Panc1 (cell line): Measurements from ENCODE around the gene ACP3. TPM values are rescaled to one million over a fixed set of nuclear protein-coding genes. Genes with fewer than 3 reads are reported as not detected.

Source experiments
- ATAC-seq: fragments of 200-7000 bp; cut with Tn5 transposase; 2 replicates; pipeline ENCODE4 v1.9.1; 2020; ENCODE audit warnings: mild to moderate bottlenecking, moderate library complexity
- BruUV-seq: library from RNA; stranded (reverse); fragments of 400-500 nt; replicated peaks from 2 replicates; lab custom pipeline; 2021; lab: Mats Ljungman, UMichigan
- CTCF ChIA-PET: fragments of 300-600 bp; sonication (Branson Sonifier 250); formaldehyde crosslinking; loops from one replicate; lab custom pipeline; 2022; ENCODE audit warnings: antibody characterized with exemption; lab: Charles Lee
- POLR2A ChIA-PET: fragments of 300-600 bp; sonication (Branson Sonifier 250); formaldehyde crosslinking; loops from one replicate; lab custom pipeline; 2022; ENCODE audit warnings: antibody characterized with exemption; lab: Charles Lee
- DNase-seq: peaks from one replicate; pipeline ENCODE4 v3.0.0-alpha.2; 2010; ENCODE audit warnings: low read depth, low spot score
- H3K27ac ChIP-seq: 2 replicates; pipeline ENCODE4 v1.5.1; 2011; ENCODE audit warnings: mild to moderate bottlenecking, low read length, inconsistent platforms
- H3K27me3 ChIP-seq: fragments of 200-500 bp; sonication (Bioruptor generic); 2 replicates; pipeline ENCODE4 v1.6.0; 2014; ENCODE audit warnings: low read length, inconsistent platforms; ENCODE audit not compliant: control insufficient read depth, insufficient read depth
- H3K36me3 ChIP-seq: fragments of 200-500 bp; sonication (Bioruptor generic); 2 replicates; pipeline ENCODE4 v1.5.1; 2014; ENCODE audit warnings: inconsistent platforms, mild to moderate bottlenecking, low read length, moderate library complexity; ENCODE audit not compliant: control insufficient read depth, insufficient read depth
- H3K4me1 ChIP-seq: 2 replicates; pipeline ENCODE4 v1.5.1; 2011; ENCODE audit warnings: inconsistent platforms, mild to moderate bottlenecking, low read length, moderate library complexity; ENCODE audit not compliant: control insufficient read depth, insufficient read depth
- H3K4me3 ChIP-seq, 2 experiments: 2 replicates each; pipeline ENCODE4 v1.5.1; 2011 to 2012; ENCODE audit warnings: low read depth in 2 of 2, low read length in 2 of 2, mild to moderate bottlenecking in 2 of 2, inconsistent platforms in 1 of 2, moderate library complexity in 1 of 2
- H3K9me3 ChIP-seq: fragments of 200-500 bp; sonication (Bioruptor generic); 2 replicates; pipeline ENCODE4 v1.5.1; 2014; ENCODE audit warnings: low read depth, mild to moderate bottlenecking, inconsistent platforms, low read length, moderate library complexity; ENCODE audit not compliant: control insufficient read depth, insufficient read depth
- POLR2AphosphoS5 ChIP-seq: IDR thresholded peaks from 2 replicates; pipeline ENCODE4 v1.6.1; 2012; ENCODE audit warnings: mild to moderate bottlenecking, low read depth, low read length, moderate library complexity
- SIN3A ChIP-seq: IDR thresholded peaks from 2 replicates; pipeline ENCODE4 v1.6.1; 2012; ENCODE audit warnings: low read depth, mild to moderate bottlenecking, low read length, moderate library complexity, borderline replicate concordance; ENCODE audit not compliant: insufficient read depth
- TCF7L2 ChIP-seq: IDR thresholded peaks from 2 replicates; pipeline ENCODE4 v1.6.1; 2011; ENCODE audit warnings: mild to moderate bottlenecking, low read depth, low read length, inconsistent platforms
- in situ Hi-C: cut with HindIII; loops from 2 replicates; pipeline ENCODE4 v1.10.0; 2016; ENCODE audit warnings: low sequenced_read_pairs, low pct_unique_long_range_greater_than_20kb
- intact Hi-C: fragments of 100-400 bp; cut with micrococcal nuclease; formaldehyde crosslinking; loops from one replicate; pipeline ENCODE4 v1.10.0; 2022; ENCODE audit not compliant: unreplicated experiment
- total RNA-seq: library from RNA; stranded (reverse); gene quantifications from one replicate; pipeline ENCODE4 v1.2.1, GENCODE V29; 2021; ENCODE audit not compliant: unreplicated experiment
- TF ChIP-seq, protein P1 (sequence below): fragments of 450-650 bp; IDR thresholded peaks from 2 replicates; pipeline ENCODE4 v1.5.1; 2017; ENCODE audit warnings: mild to moderate bottlenecking
- TF ChIP-seq, protein P2 (sequence below), 2 experiments: IDR thresholded peaks; 2 replicates each; pipeline ENCODE4 v1.6.1; 2011 to 2012; ENCODE audit warnings: low read depth in 2 of 2, control low read depth in 1 of 2, low read length in 1 of 2, mild to moderate bottlenecking in 1 of 2, moderate library complexity in 1 of 2; ENCODE audit not compliant: insufficient read depth in 1 of 2

ACP3 gene
- total RNA-seq, 1 experiment from 2014 or later = not detected

DNA sequence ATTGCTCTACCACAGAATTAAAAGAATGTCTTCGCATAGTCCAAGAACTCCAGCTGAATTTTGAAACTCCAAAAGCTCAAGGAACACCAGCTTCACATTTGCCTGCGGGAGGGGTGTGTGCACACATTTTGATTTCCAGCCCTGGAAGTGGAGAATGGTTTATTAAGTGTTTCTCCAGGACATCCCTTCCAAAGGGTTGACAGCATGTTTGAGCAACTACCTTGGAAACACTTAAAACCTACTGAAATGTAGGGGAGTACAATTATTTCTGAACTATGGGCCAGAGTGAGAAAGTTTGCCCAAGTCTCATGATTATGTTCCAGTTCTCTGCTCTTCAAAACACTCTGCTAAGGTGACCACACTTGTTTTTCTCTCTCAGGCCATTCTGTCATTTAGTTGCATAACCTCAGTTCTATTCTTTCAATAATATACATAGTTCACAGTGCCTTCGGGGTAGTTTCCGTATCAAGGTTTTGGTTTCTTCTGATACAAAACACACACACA lies 7.9 kb downstream of the ACP3 start:
- H3K36me3 ChIP-seq = no peaks in the 10 kb centered on the region

DNA sequence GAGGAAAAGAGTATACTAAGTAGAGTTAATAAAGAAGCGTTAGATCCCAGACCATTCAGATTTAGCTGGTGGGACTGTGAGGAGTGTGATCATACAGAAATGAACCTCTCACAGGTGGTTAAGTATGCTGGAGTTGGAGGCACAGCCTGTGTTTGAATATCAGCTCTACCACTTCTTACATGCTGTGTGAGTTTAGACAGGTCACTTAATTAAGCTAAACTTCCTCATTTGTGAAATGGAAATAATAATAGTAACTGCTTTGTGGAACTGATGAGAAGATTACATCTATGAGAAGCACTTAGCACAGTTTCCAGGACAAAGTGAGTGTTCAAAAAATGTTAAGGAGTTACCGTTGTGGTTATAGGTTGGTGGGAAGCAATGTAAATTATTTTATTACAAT lies 8.4 kb downstream of the ACP3 start:
- H3K27me3 ChIP-seq = no peaks in the 10 kb centered on the region
- in situ Hi-C loops (no loop called here), intact Hi-C loops (no loop called here)
- no TSS peak for BruUV-seq
- ChIA-PET POLR2A (no interaction called here), CTCF (no interaction called here)
- DNase-seq (no peak), ATAC-seq (no peak)
- H3K27ac ChIP-seq = no peak overlapping the region
- H3K4me3 ChIP-seq = no peak overlapping the region
- TF ChIP-seq, protein P1, sequence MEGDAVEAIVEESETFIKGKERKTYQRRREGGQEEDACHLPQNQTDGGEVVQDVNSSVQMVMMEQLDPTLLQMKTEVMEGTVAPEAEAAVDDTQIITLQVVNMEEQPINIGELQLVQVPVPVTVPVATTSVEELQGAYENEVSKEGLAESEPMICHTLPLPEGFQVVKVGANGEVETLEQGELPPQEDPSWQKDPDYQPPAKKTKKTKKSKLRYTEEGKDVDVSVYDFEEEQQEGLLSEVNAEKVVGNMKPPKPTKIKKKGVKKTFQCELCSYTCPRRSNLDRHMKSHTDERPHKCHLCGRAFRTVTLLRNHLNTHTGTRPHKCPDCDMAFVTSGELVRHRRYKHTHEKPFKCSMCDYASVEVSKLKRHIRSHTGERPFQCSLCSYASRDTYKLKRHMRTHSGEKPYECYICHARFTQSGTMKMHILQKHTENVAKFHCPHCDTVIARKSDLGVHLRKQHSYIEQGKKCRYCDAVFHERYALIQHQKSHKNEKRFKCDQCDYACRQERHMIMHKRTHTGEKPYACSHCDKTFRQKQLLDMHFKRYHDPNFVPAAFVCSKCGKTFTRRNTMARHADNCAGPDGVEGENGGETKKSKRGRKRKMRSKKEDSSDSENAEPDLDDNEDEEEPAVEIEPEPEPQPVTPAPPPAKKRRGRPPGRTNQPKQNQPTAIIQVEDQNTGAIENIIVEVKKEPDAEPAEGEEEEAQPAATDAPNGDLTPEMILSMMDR = no peak
- no peak for TF ChIP-seq TCF7L2
- no peak for TF ChIP-seq POLR2AphosphoS5
- no peak for TF ChIP-seq SIN3A
- TF ChIP-seq, protein P2, sequence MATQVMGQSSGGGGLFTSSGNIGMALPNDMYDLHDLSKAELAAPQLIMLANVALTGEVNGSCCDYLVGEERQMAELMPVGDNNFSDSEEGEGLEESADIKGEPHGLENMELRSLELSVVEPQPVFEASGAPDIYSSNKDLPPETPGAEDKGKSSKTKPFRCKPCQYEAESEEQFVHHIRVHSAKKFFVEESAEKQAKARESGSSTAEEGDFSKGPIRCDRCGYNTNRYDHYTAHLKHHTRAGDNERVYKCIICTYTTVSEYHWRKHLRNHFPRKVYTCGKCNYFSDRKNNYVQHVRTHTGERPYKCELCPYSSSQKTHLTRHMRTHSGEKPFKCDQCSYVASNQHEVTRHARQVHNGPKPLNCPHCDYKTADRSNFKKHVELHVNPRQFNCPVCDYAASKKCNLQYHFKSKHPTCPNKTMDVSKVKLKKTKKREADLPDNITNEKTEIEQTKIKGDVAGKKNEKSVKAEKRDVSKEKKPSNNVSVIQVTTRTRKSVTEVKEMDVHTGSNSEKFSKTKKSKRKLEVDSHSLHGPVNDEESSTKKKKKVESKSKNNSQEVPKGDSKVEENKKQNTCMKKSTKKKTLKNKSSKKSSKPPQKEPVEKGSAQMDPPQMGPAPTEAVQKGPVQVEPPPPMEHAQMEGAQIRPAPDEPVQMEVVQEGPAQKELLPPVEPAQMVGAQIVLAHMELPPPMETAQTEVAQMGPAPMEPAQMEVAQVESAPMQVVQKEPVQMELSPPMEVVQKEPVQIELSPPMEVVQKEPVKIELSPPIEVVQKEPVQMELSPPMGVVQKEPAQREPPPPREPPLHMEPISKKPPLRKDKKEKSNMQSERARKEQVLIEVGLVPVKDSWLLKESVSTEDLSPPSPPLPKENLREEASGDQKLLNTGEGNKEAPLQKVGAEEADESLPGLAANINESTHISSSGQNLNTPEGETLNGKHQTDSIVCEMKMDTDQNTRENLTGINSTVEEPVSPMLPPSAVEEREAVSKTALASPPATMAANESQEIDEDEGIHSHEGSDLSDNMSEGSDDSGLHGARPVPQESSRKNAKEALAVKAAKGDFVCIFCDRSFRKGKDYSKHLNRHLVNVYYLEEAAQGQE (IDR thresholded peaks at IDR 0.05; ENCODE audit: insufficient read depth in 1 of 2, low read depth in 2 of 2, low read length in 1 of 2) = no peak
- H3K36me3 ChIP-seq = no peaks in the 10 kb centered on the region
- H3K9me3 ChIP-seq = no peaks in the 10 kb centered on the region
- H3K4me1 ChIP-seq = no peaks in the 10 kb centered on the region

More for the DNA sequence above, 7.9 kb downstream of the ACP3 start:
- Histone ChIP-seq H3K27me3 (peaks cover under 1% of the 10 kb centered on the region; the same call in 1 of the 2 replicates), H3K9me3 (no peaks in the 10 kb centered on the region), H3K4me1 (no peaks in the 10 kb centered on the region), H3K4me3 (no peak overlapping the region), H3K27ac (no peak overlapping the region)
- no TSS peak for BruUV-seq
- in situ Hi-C loops = no loop called here
- TF ChIP-seq POLR2AphosphoS5 = no peak
- no peak for TF ChIP-seq TCF7L2
- TF ChIP-seq, protein P2 (IDR thresholded peaks at IDR 0.05; ENCODE audit: insufficient read depth in 1 of 2, low read depth in 2 of 2, low read length in 1 of 2) = no peak
- TF ChIP-seq, protein P1 = no peak
- no peak for TF ChIP-seq SIN3A
- ChIA-PET POLR2A (no interaction called here), CTCF (no interaction called here)
- ATAC-seq (no peak), DNase-seq (no peak)
- intact Hi-C loops = no loop called here
